ENCODE measurements around the gene HTRA3. TPM values are rescaled to one million over a fixed set of nuclear protein-coding genes. Genes with fewer than 3 reads are reported as not detected.

The HTRA3 gene
- total and polyA plus RNA-seq, 2 of the 8 experiments (the other 6 are each of a cell fraction or from before 2014, with no cell fraction given): 3.2 to 5.8 TPM

DNA sequence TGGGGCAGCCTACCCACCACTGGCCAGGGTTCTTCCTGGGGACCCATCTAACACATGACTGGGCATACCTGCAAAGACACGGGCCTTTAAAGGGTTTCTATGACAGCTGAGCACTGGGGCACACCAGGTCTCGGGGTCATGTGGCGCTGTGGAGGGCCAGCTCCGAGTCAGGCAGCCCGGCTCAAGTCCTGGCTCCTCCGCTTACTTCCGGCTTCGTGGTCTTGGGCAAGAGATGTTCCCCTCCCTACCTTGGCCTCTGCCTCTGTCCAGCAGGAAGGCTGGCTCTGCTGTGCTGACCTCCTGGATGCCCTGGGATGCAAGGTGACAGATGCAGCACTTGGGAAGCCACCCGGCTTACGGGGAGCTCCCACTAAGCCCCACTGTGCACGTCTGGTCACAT is 37.6 kb downstream of the HTRA3 start:
- no peak for DNase-seq (ENCODE audit: low read depth in 1 of 2, low spot score in 2 of 2)
- TF ChIP-seq BACH1 (IDR thresholded peaks at IDR 0.05; ENCODE audit: low read length) (no peak), RFX5 (IDR thresholded peaks at IDR 0.05; ENCODE audit: borderline replicate concordance, low read depth, low read length) (no peak), GTF2F1 (IDR thresholded peaks at IDR 0.05; ENCODE audit: borderline replicate concordance, low read depth, low read length) (no peak), HDAC2 (IDR thresholded peaks at IDR 0.05; ENCODE audit: borderline replicate concordance in 1 of 2, low read depth in 2 of 2, low read length in 2 of 2) (no peak), JUND (IDR thresholded peaks at IDR 0.05; ENCODE audit: low read length) (no peak)

More for the DNA sequence above, 37.6 kb downstream of the HTRA3 start:
- Histone ChIP-seq H3K36me3 (ENCODE audit: control insufficient read depth in 2 of 4, insufficient read depth in 4 of 4, low read length in 3 of 4) (no peaks in the 10 kb centered on the region), H3K9ac (replicated peaks in 1 of 4; ENCODE audit: extremely low read depth in 1 of 4, low read depth in 3 of 4, low read length in 3 of 4) (no peak overlapping the region), H3K14ac (ENCODE audit: insufficient read length) (no peak overlapping the region), H2AFZ (ENCODE audit: low read length) (no peak overlapping the region), H3K27me3 (replicated peaks in 1 of 4; ENCODE audit: control insufficient read depth in 3 of 4, extremely low read depth in 1 of 4, insufficient read depth in 3 of 4, low read length in 3 of 4) (peaks cover 0 to 4% (median 0%) of the 10 kb centered on the region in 4 experiments; a peak in 3 of 7 replicates), H3K56ac (replicated peaks; ENCODE audit: insufficient read length, low read depth, low read length) (no peak overlapping the region), H2BK15ac (ENCODE audit: low read length) (0 out of 2 replicates have a peak overlapping the region, but pooled peaks have one; percentile 61), H2AK5ac (ENCODE audit: low read depth, low read length) (no peak overlapping the region; the same call in 1 of the 2 replicates), H2BK120ac (replicated peaks; ENCODE audit: low read depth, low read length) (no peak overlapping the region), H3K4me3 (ENCODE audit: extremely low read depth in 1 of 4, insufficient read depth in 2 of 4, low read depth in 3 of 4, low read length in 4 of 4) (no peak overlapping the region), H2BK5ac (ENCODE audit: low read depth, low read length) (no peak overlapping the region), H3K4ac (replicated peaks; ENCODE audit: insufficient read length, low read depth, low read length) (no peak overlapping the region), H3K4me2 (ENCODE audit: insufficient read depth in 1 of 2, low read depth in 2 of 2, low read length in 2 of 2) (no peak overlapping the region), H3K4me1 (replicated peaks in 1 of 4; ENCODE audit: control insufficient read depth in 3 of 4, insufficient read depth in 4 of 4, low read length in 3 of 4) (peaks cover 0 to 9% (median 6%) of the 10 kb centered on the region in 4 experiments; a peak in 4 of 7 replicates), H4K8ac (ENCODE audit: extremely low read depth, insufficient read depth, low read length) (peak overlapping the region; percentile 79; the same call in 1 of the 2 replicates), H3K79me1 (ENCODE audit: low read depth, low read length) (no peaks in the 10 kb centered on the region), H2BK12ac (ENCODE audit: low read depth, low read length) (0 out of 2 replicates have a peak overlapping the region, but pooled peaks have one; percentile 9), H4K91ac (replicated peaks; ENCODE audit: insufficient read length, low read length) (no peak overlapping the region), H3K79me2 (ENCODE audit: control insufficient read depth in 1 of 2, insufficient read depth in 2 of 2, low read length in 2 of 2) (no peaks in the 10 kb centered on the region), H2BK20ac (ENCODE audit: low read length) (no peak overlapping the region), H4K20me1 (replicated peaks in 1 of 2; ENCODE audit: control insufficient read depth in 1 of 2, insufficient read depth in 2 of 2, low read length in 2 of 2) (no peaks in the 10 kb centered on the region), H3K9me3 (ENCODE audit: insufficient read depth in 2 of 2, low read depth in 1 of 2, low read length in 1 of 2) (no peaks in the 10 kb centered on the region), H3K23me2 (ENCODE audit: low read depth, low read length) (peaks cover 2% of the 10 kb centered on the region; the same call in 1 of the 2 replicates), H3K18ac (ENCODE audit: extremely low read depth, low read length) (no peak overlapping the region), H3K27ac (ENCODE audit: low read depth, low read length) (no peak overlapping the region), H3K23ac (ENCODE audit: insufficient read length) (no peak overlapping the region), H4K5ac (ENCODE audit: insufficient read length, low read depth, low read length) (no peak overlapping the region)
- 89% methylated on average over 11 of the region's 11 CpGs; no CpG with 5 or more reads in 1 of the 2 experiments for WGBS, 2 experiments (ENCODE audit: extremely low coverage in 1 of 2, insufficient coverage in 1 of 2, insufficient read length in 1 of 2, insufficient replicate concordance in 2 of 2, low coverage in 1 of 2, low lambda C conversion rate in 2 of 2, missing lambda C conversion rate in 1 of 2)
- ChIA-PET CTCF (ENCODE audit: partially characterized antibody) (interaction anchor here (0.9 to 4.5 kb wide), 16 partner anchors 9 to 113 kb away, joined by 3 to 43 read pairs (median 4); no protein-coding TSS in a partner anchor), POLR2A (ENCODE audit: partially characterized antibody) (interaction anchor here (0.7 kb wide), 1 partner anchor 8 kb away, joined by 3 read pairs; no protein-coding TSS in a partner anchor)
- FAIRE-seq: no peak

Measured in H1 (cell line).